Measurements from ENCODE around the gene CCDC17. TPM values are rescaled to one million over a fixed set of nuclear protein-coding genes. Genes with fewer than 3 reads are reported as not detected.

CCDC17 gene
- total RNA-seq, 1 donor from 2014 or later: 3.8 TPM

- H3K4me3 Mint-ChIP-seq (ENCODE audit: unreplicated experiment): peak overlapping the region; percentile 99
- Histone ChIP-seq H3K27me3 (ENCODE audit: insufficient read depth, low read length) (no peaks in the 10 kb centered on the region), H4K20me1 (ENCODE audit: insufficient read depth, low read length) (peaks cover 41% of the 10 kb centered on the region), H3K9ac (ENCODE audit: low read length) (peak overlapping the region; percentile 98), H3K4me1 (ENCODE audit: insufficient read depth, low read length) (peaks cover 14% of the 10 kb centered on the region), H2AFZ (ENCODE audit: low read depth, low read length) (peak overlapping the region; percentile 100), H3K27ac (ENCODE audit: low read depth, low read length) (peak overlapping the region; percentile 95), H3K36me3 (ENCODE audit: insufficient read depth, low read length) (no peaks in the 10 kb centered on the region), H3K4me2 (ENCODE audit: low read length) (peak overlapping the region; percentile 100), H3K4me3 (ENCODE audit: insufficient read depth, low read depth, low read length) (peak overlapping the region; percentile 98), H3K79me2 (ENCODE audit: insufficient read depth, low read length) (peaks cover 54% of the 10 kb centered on the region), H3K9me3 (ENCODE audit: insufficient read depth, low read depth, low read length) (no peaks in the 10 kb centered on the region)
- peak overlapping the region; percentile 87 for H3K27ac Mint-ChIP-seq (ENCODE audit: unreplicated experiment)
- peak; percentile 81 for DNase-seq (ENCODE audit: low read depth)
- H3K4me1 Mint-ChIP-seq (ENCODE audit: low read depth, unreplicated experiment): peaks cover 9% of the 10 kb centered on the region
- H3K9me3 Mint-ChIP-seq (ENCODE audit: unreplicated experiment): peaks cover 2% of the 10 kb centered on the region
- TF ChIP-seq EZH2 (IDR thresholded peaks at IDR 0.05; ENCODE audit: insufficient read depth, low read length) (no peak), CTCF (IDR thresholded peaks at IDR 0.05; ENCODE audit: insufficient read depth, low read depth, low read length) (no peak)
- no peak for FAIRE-seq
- H3K36me3 Mint-ChIP-seq (ENCODE audit: low read depth, unreplicated experiment): no peaks in the 10 kb centered on the region
- no peaks in the 10 kb centered on the region for H3K27me3 Mint-ChIP-seq (ENCODE audit: low read depth, unreplicated experiment)
These were observed 39.3 kb downstream of the CCDC17 start for GRCh38 chr1:45584351-45585109.

DNA sequence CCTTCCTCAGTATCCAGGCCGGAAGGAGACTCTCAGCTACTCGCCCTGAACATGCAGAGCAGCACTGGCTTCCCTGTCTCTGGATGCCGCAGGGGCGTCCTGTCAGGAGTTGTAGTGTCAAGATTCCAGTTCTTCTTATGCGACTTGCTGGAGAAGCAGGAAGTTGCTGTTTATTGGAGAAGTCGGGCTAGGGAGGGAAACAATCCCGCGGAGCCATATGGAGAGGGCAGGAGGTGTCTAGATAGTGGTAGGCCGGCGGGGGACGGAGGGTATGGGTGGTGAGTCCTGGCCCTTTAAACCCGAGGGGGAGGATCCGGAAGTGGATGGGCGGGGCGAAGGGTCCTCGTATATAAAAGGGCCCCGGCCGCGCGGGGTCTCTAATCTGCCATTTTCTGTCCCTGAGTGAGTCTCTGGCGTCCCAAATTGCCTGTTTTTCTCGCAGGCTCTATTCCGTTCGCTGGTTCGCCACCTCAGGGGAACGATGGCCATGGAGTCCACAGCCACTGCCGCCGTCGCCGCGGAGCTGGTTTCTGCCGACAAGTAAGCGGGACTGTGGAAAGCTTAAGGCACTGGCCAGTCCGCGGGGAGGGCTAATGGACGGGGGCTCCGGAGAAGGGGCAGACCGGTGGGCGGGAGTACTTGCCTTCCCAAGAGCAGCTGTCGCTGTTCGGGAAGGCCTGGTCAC is 40.0 kb downstream of the CCDC17 start, which contains the start of gene NASP:
NASP (plus strand) TSS at position 376 of the 685 bp plus-strand sequence; CDS start at position 482, 106 bp downstream.
- peak within 1 kb of the TSS; percentile 98 for H3K4me3 ChIP-seq (ENCODE audit: insufficient read depth, low read depth, low read length)
- peak within 1 kb of the TSS; percentile 95 for H3K27ac ChIP-seq (ENCODE audit: low read depth, low read length)
- peak within 1 kb of the TSS; percentile 100 for H3K4me2 ChIP-seq (ENCODE audit: low read length)
- FAIRE-seq (no peak), DNase-seq (ENCODE audit: low read depth) (peak; percentile 51)
- peaks cover 34% of the 10 kb centered on the region for H4K20me1 ChIP-seq (ENCODE audit: insufficient read depth, low read length)
- H2AFZ ChIP-seq (ENCODE audit: low read depth, low read length): peak within 1 kb of the TSS; percentile 100
- H3K27ac Mint-ChIP-seq (ENCODE audit: unreplicated experiment): peak within 1 kb of the TSS; percentile 87
- H3K9me3 Mint-ChIP-seq (ENCODE audit: unreplicated experiment): peaks cover 2% of the 10 kb centered on the region
- no peaks in the 10 kb centered on the region for H3K9me3 ChIP-seq (ENCODE audit: insufficient read depth, low read depth, low read length)
- no peaks in the 10 kb centered on the region for H3K27me3 Mint-ChIP-seq (ENCODE audit: low read depth, unreplicated experiment)
- peaks cover 14% of the 10 kb centered on the region for H3K4me1 ChIP-seq (ENCODE audit: insufficient read depth, low read length)
- TF ChIP-seq CTCF (IDR thresholded peaks at IDR 0.05; ENCODE audit: insufficient read depth, low read depth, low read length) (no peak), EZH2 (IDR thresholded peaks at IDR 0.05; ENCODE audit: insufficient read depth, low read length) (no peak)
- no peaks in the 10 kb centered on the region for H3K36me3 ChIP-seq (ENCODE audit: insufficient read depth, low read length)
- no peaks in the 10 kb centered on the region for H3K27me3 ChIP-seq (ENCODE audit: insufficient read depth, low read length)
- peaks cover 9% of the 10 kb centered on the region for H3K4me1 Mint-ChIP-seq (ENCODE audit: low read depth, unreplicated experiment)
- H3K9ac ChIP-seq (ENCODE audit: low read length): peak within 1 kb of the TSS; percentile 98
- H3K36me3 Mint-ChIP-seq (ENCODE audit: low read depth, unreplicated experiment): no peaks in the 10 kb centered on the region
- H3K4me3 Mint-ChIP-seq (ENCODE audit: unreplicated experiment): peak within 1 kb of the TSS; percentile 99
- H3K79me2 ChIP-seq (ENCODE audit: insufficient read depth, low read length): peaks cover 47% of the 10 kb centered on the region

Data from astrocyte (in vitro differentiated cells and primary cell).